ENCODE results near the gene AKR1A1.

Gene AKR1A1

GRCh38 chr1:45544530-45544929 lies 6.1 kb upstream of the AKR1A1 start:
- DNase-seq (ENCODE audit: low read depth), result no peak
- H3K4me3 ChIP-seq (ENCODE audit: low read depth, low read length), result no peak overlapping the region
- TF ChIP-seq, protein P1, sequence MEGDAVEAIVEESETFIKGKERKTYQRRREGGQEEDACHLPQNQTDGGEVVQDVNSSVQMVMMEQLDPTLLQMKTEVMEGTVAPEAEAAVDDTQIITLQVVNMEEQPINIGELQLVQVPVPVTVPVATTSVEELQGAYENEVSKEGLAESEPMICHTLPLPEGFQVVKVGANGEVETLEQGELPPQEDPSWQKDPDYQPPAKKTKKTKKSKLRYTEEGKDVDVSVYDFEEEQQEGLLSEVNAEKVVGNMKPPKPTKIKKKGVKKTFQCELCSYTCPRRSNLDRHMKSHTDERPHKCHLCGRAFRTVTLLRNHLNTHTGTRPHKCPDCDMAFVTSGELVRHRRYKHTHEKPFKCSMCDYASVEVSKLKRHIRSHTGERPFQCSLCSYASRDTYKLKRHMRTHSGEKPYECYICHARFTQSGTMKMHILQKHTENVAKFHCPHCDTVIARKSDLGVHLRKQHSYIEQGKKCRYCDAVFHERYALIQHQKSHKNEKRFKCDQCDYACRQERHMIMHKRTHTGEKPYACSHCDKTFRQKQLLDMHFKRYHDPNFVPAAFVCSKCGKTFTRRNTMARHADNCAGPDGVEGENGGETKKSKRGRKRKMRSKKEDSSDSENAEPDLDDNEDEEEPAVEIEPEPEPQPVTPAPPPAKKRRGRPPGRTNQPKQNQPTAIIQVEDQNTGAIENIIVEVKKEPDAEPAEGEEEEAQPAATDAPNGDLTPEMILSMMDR (IDR thresholded peaks at IDR 0.05; ENCODE audit: control insufficient read depth, extremely low read depth, insufficient read depth), result no peak

GRCh38 chr1:45545019-45545493 lies 5.6 kb upstream of the AKR1A1 start:
- no peak overlapping the region for H3K4me3 ChIP-seq (ENCODE audit: low read depth, low read length)
- no peak for DNase-seq (ENCODE audit: low read depth)
- TF ChIP-seq, protein P1 (IDR thresholded peaks at IDR 0.05; ENCODE audit: control insufficient read depth, extremely low read depth, insufficient read depth), result no peak

GRCh38 chr1:45545553-45546310 lies 4.9 kb upstream of the AKR1A1 start:
- H3K4me3 ChIP-seq (ENCODE audit: low read depth, low read length), result no peak overlapping the region
- DNase-seq (ENCODE audit: low read depth), result no peak
- TF ChIP-seq, protein P1 (IDR thresholded peaks at IDR 0.05; ENCODE audit: control insufficient read depth, extremely low read depth, insufficient read depth), result no peak

DNA sequence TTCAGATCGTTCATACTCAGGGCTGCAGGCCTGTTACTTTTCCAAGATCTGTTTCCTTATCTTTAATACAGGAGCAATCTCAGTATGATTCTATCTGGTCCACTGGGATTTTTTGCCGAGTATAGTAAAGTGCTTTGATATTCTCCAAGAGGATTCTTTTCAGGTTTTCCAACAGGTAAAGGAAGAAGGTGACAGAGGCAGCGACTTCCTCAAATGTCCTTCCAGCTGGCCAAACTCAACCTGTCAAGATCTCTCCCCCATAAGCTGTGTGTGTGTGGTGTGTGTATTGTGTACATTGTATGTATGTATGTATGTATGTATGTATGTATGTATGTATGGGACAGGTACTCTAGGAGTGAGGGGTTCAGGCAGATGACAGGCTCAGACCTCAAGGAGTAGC lies 1.1 kb downstream of the AKR1A1 start:
- H3K4me3 ChIP-seq (ENCODE audit: low read depth, low read length), result peak overlapping the region; percentile 77
- no peak for DNase-seq (ENCODE audit: low read depth)
- TF ChIP-seq, protein P1 (IDR thresholded peaks at IDR 0.05; ENCODE audit: control insufficient read depth, extremely low read depth, insufficient read depth), result no peak

DNA sequence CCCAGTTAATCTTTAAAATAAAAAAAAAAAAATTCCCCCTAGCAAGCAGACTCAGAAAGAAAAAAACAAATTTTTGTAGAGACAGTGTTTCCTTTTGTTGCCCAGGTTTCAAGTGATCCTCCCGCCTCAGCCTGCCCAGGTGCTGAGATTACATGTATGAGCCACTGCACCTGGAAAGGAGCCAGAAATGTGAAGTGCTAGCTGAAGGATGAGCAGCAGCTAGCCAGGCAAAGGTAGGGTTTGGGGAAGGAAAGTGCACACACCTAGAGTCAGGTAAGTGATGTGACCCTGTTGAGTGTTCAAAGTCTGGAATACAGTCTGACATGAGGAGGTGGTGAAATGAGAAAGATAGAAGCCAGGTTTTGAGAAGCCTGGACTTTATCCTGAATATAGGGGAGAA lies 1.7 kb downstream of the AKR1A1 start:
- TF ChIP-seq, protein P1 (IDR thresholded peaks at IDR 0.05; ENCODE audit: control insufficient read depth, extremely low read depth, insufficient read depth), result 0 out of 2 replicates have a peak, but pooled peaks have one; percentile 3
- no peak for DNase-seq (ENCODE audit: low read depth)
- peak overlapping the region; percentile 77 for H3K4me3 ChIP-seq (ENCODE audit: low read depth, low read length)

DNA sequence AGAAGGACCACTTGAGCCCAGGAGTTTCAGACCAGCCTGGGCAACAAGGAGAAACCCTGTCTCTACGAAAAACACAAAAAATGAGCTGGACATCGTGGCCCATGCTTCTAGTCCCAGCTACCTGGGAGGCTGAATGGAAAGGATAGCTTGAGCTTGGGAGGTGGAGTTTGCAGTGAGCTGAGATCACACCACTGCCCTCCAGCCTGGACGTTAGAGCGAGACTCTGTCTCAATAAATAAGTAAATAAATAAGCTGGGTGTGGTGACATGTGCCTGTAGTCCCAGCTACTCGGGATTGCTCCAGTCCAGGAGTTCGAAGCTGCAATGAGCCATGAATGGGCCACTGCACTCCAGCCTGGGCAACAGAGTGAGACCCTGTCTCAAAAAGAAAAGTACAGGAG lies 3.6 kb downstream of the AKR1A1 start:
- DNase-seq (ENCODE audit: low read depth), result no peak
- TF ChIP-seq, protein P1 (IDR thresholded peaks at IDR 0.05; ENCODE audit: control insufficient read depth, extremely low read depth, insufficient read depth), result no peak
- no peak overlapping the region for H3K4me3 ChIP-seq (ENCODE audit: low read depth, low read length)

Data from LNCaP clone FGC (cell line).